ENCODE results near the gene FNDC10. TPM values are rescaled to one million over a fixed set of nuclear protein-coding genes. Genes with fewer than 3 reads are reported as not detected.
A peak's percentile ranks its signal among the peaks of the same experiment; 100 is the strongest.

FNDC10 gene
- total RNA-seq, 2 donors from 2014 or later, result 1.3 to 2.3 TPM

DNA sequence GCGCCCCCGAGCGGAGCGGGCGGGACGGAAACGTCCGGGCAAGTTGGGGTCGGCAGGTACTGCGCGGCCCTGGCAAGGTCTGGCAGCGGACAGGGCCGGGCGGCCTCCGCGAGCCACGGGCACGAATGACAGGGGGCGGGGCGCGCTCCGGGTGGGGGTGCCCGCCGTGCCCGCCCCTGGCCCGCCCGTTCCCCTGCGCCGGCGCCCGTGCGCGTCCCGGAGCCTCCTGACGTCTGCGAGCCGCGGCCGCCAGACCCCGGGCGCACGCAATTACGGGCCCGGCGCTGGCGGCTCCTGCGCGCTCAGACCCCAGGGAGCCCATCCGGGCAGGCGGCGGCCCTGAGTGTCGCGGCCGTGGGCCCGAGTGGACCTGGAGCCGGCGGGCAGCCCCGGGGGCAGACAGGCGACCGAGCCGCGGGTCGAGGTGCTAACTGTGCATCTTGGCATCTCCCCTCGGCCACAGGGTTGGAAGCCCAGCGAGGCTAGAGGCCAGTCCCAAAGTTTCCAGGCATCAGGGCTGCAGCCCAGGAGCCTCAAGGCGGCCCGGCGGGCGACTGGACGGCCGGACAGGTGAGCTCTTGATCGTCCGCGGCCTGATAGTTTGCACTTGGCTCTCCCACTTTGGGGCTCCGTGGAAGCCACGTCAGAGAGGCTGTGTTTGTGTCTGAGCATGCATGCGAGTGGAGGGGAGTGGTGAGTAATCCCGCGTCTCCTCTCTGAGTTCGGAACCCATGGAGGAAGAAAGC is 16.3 kb upstream of the FNDC10 start:
- H3K36me3 ChIP-seq (replicated peaks in 1 of 2; ENCODE audit: insufficient read depth in 1 of 2, low read depth in 2 of 2), result no peaks in the 10 kb centered on the region
- no peaks in the 10 kb centered on the region for H3K9me3 ChIP-seq
- peak; percentile 52 to 63 (median 57) for DNase-seq
- intact Hi-C loops (cut with DNase I), result no loop called here
- peaks cover 30% of the 10 kb centered on the region for H3K4me1 ChIP-seq
- WGBS, 2 donors, result 3 to 9% methylated on average over 6 to 79 of the region's 80 CpGs
- TF ChIP-seq POLR2A (IDR thresholded peaks at IDR 0.05) (no peak), CTCF (IDR thresholded peaks at IDR 0.05) (no peak)
- peak overlapping the region; percentile 88 to 98 for H3K4me3 ChIP-seq
- no peaks in the 10 kb centered on the region for H3K27me3 ChIP-seq
- ATAC-seq, result peak; percentile 34
- H3K27ac ChIP-seq, result peak overlapping the region; percentile 93 to 100 (median 97)

DNA sequence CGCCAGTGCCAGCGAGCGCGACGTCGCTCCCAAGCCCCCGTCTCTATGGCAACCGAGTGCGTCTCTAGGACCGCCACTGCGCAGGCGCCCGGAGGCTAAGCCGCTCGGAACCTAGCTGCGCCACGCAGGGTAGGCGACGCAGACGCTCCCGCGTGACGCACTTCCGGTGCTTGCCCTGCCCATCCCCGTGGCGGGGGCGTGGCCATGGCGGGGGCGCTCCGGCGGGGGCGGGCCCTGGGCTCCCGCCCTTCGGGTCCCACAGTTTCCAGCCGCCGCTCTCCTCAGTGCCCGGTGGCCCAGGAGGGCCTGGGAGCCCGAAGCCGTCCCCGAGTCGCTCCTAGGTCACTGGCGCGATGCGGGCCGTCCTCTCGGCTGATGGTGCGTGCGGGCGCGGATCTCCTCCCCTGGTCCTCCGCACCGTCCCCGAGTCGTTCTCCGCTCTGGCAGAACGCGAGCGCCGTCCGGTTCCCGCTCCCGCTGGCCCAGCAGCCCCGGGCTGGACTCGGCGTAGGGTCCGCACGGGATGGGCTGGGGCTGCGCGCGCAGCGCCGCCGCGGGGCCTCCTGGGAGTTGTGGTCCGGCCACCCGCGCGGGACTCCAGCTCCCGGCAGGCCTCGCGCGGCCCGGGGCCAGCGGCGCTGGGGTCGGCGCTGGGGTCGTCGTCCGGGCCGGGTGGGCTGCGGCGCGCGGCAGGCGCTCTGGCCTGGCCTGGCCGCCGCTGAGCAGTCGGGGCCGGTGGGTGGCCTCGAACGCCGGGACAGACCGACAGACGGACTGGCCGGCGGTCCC is 15.5 kb upstream of the FNDC10 start, which contains the start of gene MIB2:
TSS of gene MIB2 (plus strand) at position 245 of the 789 bp plus-strand sequence. CDS start 7,953 bp downstream, outside the sequence.
- peaks cover 30% of the 10 kb centered on the region for H3K4me1 ChIP-seq
- H3K27me3 ChIP-seq, result no peaks in the 10 kb centered on the region
- H3K27ac ChIP-seq, result peak within 1 kb of the TSS; percentile 93 to 100 (median 97)
- TF ChIP-seq CTCF (IDR thresholded peaks at IDR 0.05) (peak in 1 of 7 experiments; percentile 6), POLR2A (IDR thresholded peaks at IDR 0.05) (peak; percentile 67 to 87 (median 74))
- no peaks in the 10 kb centered on the region for H3K9me3 ChIP-seq
- DNase-seq, result peak; percentile 96 to 98 (median 98)
- 1% methylated on average over 102 of the region's 107 CpGs; no CpG with 5 or more reads in 1 of the 2 donors for WGBS, 2 donors
- intact Hi-C loops (cut with DNase I), result no loop called here
- peak; percentile 92 for ATAC-seq
- H3K4me3 ChIP-seq, result peak within 1 kb of the TSS; percentile 88 to 98
- H3K36me3 ChIP-seq (replicated peaks in 1 of 2; ENCODE audit: insufficient read depth in 1 of 2, low read depth in 2 of 2), result no peaks in the 10 kb centered on the region

- Histone ChIP-seq H3K4me1 (peaks cover 30% of the 10 kb centered on the region), H3K27ac (peak overlapping the region; percentile 93 to 100 (median 97)), H3K36me3 (replicated peaks in 1 of 2; ENCODE audit: insufficient read depth in 1 of 2, low read depth in 2 of 2) (no peaks in the 10 kb centered on the region), H3K27me3 (no peaks in the 10 kb centered on the region), H3K4me3 (peak overlapping the region; percentile 14 to 98), H3K9me3 (no peaks in the 10 kb centered on the region)
- ATAC-seq (no peak), DNase-seq (no peak)
- TF ChIP-seq CTCF (IDR thresholded peaks at IDR 0.05) (peak in 1 of 7 experiments; percentile 8), POLR2A (IDR thresholded peaks at IDR 0.05) (peak in 1 of 3 donors; percentile 70)
- 0 to 1% methylated on average over 13 to 23 of the region's 23 CpGs for WGBS, 2 donors
- intact Hi-C loops (cut with DNase I), result no loop called here
Observed at GRCh38 chr1:1614954-1615255, 15.0 kb upstream of the FNDC10 start.

GRCh38 chr1:1614204-1614953 is 14.4 kb upstream of the FNDC10 start:
- H3K27me3 ChIP-seq, result no peaks in the 10 kb centered on the region
- intact Hi-C loops (cut with DNase I), result no loop called here
- peak overlapping the region; percentile 14 to 98 for H3K4me3 ChIP-seq
- H3K9me3 ChIP-seq, result no peaks in the 10 kb centered on the region
- TF ChIP-seq POLR2A (IDR thresholded peaks at IDR 0.05) (peak in 2 of 3 donors; percentile 41 to 44), CTCF (IDR thresholded peaks at IDR 0.05) (no peak)
- H3K27ac ChIP-seq, result peak overlapping the region; percentile 20 to 100 (median 96)
- 1 to 6% methylated on average over 21 to 30 of the region's 30 CpGs for WGBS, 2 donors
- no peaks in the 10 kb centered on the region for H3K36me3 ChIP-seq (replicated peaks in 1 of 2; ENCODE audit: insufficient read depth in 1 of 2, low read depth in 2 of 2)
- DNase-seq (peak; percentile 57 to 76 (median 63)), ATAC-seq (peak; percentile 3)
- H3K4me1 ChIP-seq, result peaks cover 30% of the 10 kb centered on the region
